COLO668 (cell line): ENCODE results near the gene CLASRP.
A peak's percentile ranks its signal among the peaks of the same experiment; 100 is the strongest.
"Not testable (repeated sequence)": the region's sequence is repeated elsewhere in the genome, so short reads cannot be mapped to it uniquely, and the experiment has no call there.

Experiments
- DNase-seq: peaks from one replicate; lab custom pipeline; 2025; ENCODE audit not compliant: unreplicated experiment; lab: John Stamatoyannopoulos, UW

The CLASRP gene

GRCh38 chr19:45100201-45100600 lies 61.4 kb downstream of the CLASRP start:
- DNase-seq = no peak

GRCh38 chr19:45100846-45101252 lies 62.0 kb downstream of the CLASRP start:
- no peak for DNase-seq

DNA sequence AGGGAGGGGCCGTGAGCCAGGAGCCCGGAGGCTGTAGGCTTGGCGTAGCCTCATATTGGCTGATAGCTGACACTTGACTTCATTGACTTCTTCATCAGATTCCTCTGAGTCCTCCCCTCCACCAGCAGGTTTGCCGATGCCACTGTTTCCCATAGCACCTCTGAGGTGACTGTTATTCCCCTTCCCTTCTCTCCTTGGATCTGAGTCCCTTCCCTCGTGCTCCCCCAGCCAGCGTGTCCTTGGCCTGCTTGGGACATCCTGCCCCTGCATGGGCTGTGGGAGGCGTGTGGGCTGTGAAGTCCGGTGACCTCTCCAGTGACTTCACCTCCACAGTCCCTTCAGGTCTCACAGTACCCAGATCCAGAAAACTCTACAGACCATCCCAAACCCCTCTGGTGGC lies 63.0 kb downstream of the CLASRP start:
- DNase-seq = no peak

DNA sequence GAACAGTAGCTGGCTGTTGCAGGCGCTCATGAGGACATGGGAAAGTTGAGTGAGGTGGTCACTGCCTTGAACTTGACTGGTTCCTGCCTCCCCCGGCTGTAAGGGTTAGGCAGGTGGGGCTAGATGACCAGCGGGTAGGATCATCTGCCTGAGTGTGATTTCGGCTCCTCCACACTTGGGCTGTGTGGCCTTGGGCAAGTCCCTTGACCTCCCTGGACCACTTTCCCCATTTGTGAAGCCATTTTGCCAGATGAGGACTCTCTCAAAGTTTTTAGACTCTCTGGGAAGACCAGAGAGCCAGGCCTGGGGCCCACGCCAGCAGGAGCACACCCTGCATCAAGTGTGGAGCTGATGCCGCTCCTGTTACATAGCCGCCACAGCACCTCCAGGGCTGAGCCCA lies 63.6 kb downstream of the CLASRP start:
- DNase-seq = no peak

GRCh38 chr19:45103156-45103507 lies 64.3 kb downstream of the CLASRP start:
- DNase-seq = peak; percentile 77

DNA sequence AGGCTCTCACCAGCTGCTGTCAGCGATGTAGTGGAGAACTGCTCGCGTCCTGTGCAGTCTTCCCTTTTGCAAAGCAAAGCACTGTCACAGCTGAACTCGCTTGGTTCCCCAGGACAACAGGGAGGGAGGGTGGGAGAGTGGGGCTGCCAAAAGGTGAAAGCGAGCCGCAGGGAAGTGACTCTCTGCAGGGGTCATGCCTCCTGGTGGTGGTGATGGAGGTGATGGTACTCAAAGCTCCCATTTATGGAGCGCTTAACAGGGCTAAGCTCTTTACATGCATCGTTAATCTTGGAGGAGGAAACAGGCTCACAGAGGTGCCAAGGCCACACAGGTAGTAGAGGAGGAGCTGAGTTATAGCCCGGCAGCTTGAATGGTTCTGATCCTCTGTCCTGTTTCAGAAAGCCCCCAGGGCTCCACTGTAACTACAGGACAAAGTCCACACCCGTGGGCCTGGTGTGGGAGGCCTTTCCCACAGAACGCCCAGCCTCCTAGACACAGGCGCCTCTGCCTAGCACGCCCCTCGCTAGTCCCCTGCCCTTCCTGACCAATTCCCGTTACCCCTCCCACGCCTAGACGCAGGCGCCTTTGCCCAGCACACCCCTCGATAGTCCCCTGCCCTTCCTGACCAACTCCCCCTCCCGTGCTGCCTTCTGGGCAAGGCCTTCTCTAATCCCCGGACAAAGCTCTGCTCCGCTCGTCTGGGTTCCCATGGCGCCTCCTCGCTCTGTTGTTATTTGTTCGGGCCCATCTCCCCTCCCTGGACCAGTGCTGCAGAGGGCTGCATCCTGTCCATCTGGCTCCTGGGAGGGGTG lies 64.9 kb downstream of the CLASRP start:
- DNase-seq = peak; percentile 86

- peak; percentile 42 for DNase-seq
Measured at GRCh38 chr19:45104658-45105349, 66.0 kb downstream of the CLASRP start.

DNA sequence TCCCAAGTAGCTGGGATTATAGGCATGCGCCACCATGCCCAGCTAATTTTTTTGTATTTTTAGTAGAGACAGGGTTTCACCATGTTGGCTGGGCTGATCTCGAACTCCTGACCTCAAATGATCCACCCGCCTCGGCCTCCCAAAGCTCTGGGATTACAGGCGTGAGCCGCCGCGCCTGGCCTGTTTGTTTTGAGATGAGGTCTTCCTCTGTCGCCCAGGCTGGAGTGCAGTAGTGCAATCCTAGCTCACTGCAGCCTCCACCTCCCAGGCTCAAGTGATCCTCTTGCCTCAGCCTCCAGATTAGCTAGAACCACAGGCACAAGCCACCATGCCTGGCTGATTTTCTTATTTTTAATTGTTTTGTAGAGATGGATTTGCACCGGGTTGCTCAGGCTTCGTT lies 67.5 kb downstream of the CLASRP start:
- DNase-seq = not testable (repeated sequence)

DNA sequence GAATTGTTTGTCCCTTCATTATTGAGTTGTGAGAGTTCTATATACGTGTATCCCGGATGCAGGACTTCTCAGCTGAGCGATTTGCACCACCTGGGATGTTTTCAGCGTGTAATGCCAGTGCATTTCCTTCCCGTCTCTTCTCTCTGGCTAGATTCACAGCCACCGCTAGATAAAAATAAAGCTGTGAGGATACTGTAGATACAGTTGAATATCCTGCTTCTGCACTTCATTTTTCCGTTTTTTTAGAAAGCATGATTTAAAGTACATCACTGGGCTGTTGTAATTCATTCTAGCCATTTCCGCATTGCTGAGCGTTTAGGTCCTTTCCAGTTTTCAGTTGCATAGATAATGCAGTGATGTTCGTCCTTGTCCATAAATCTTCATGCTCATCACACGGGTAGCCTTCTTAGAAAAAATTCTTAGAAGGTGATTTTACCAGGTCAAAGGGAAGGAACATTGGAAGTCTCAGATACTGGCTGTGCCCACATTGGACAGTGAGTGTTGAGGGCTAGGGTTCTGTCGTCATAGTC lies 68.8 kb downstream of the CLASRP start:
- no peak for DNase-seq

DNA sequence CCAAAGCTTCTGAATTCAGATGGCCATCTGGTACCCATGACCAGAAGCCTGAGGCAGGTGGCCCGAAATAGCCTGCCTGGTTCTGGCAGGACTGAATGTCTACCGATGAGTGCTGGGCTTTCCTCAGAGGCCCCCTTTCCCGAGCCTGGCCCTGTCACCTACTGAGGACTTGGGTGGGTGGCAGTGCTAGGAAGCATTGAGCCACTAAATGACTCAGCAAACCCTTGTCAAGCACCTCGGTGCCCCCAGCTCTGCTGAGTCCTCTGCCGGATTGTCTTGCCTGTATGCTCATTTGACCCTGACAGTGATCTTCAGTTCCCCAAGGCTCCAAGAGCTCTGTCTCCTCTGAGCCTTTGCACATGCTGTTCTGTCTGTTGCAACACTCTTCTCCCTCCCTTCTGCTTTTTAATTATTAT lies 72.0 kb downstream of the CLASRP start:
- no peak for DNase-seq

DNA sequence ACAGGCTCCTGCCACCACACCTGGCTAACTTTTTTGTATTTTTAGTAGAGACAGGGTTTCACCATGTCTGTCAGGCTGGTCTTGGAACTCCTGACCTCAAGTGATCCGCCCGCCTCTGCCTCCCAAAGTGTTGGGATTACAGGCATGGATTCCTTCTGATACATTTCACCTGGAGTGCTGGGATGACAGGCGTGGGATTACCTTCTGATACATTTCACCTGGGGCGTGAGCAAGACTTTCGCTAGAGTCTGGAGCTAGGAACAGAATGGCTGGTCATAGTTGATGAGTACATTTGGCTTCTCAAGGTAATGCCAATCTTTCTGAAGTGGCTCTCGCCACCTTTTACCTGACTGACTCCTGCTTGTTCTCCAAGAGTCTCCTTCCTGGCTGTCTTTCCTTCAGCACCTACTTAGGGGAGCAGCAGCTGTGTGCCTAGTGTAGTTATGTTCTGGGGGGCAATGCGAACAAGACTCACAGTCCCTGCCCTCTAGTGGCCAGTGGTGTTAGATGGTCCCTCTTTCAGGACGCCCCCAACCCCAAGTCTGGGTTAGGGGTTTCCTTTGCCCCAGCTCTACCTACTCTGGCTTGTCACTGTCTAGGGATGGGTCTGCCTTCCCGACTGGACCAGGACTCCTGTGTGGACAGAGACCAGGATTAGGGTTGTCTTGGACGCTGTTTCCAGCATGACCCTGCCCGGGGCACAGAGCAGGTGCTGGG lies 73.4 kb downstream of the CLASRP start:
- DNase-seq = peak; percentile 36

GRCh38 chr19:45113628-45114027 lies 74.8 kb downstream of the CLASRP start:
- DNase-seq = peak; percentile 93

DNA sequence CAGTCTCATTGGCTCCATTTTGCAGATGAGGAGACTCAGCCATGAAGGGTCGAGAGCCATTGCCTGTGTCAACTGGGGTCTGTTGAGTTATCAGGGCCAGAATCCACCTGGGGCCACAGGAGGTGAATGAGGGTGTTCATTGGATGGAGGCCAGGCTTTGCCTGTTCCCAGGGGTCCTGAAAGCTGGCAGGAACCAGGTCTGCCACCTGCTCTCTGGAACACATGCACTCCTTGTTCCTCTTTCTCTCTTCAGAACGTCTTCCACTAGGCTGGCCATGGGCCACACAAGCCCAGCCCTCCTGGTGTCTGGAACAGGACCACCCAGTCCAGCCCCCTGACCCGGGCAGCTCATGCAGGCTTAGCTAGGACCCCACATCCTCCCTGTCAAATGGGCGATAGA lies 75.3 kb downstream of the CLASRP start:
- DNase-seq = no peak

DNA sequence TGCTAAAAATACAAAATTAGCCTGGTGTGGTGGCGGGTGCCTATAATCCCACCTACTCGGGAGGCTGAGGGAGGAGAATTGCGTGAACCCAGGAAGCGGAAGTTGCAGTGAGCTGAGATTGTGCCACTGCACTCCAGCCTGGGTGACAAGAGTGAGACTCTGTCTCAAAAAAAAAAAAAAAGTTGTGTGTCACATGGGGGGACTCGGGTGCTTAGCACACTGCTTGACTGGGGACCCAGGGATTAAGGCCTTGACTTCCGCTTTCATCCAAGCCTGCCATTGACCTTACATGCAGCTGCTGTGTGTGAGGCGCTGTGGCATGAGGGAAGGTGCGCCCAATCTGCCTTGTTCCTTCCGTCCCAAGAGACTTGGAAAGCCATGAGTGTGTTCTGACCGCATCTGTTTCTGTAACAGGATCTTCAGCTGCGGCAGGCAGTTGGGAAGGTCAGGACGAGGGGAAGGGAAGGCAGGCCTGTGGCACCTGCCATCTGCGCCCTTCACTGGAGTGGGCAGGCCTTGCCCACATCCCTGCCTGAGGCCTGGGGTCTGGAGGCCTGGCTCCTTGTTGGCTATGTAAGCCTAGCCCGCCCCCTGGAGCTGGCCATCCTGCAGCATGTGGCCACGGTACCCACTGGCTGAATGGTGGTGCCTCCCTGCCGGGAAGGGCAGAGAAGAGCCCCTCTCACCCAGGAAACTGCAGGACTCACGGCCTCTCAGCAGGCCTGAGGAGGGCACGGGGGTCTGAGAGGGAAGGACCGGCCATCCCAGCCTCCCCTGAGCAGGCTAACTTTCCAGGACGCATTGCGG lies 77.2 kb downstream of the CLASRP start:
- peak; percentile 75 for DNase-seq

- peak; percentile 79 for DNase-seq
Measured at GRCh38 chr19:45117167-45117594, 78.3 kb downstream of the CLASRP start.

- DNase-seq = peak; percentile 65
Measured at GRCh38 chr19:45117671-45118070, 78.8 kb downstream of the CLASRP start.

GRCh38 chr19:45118106-45118505 lies 79.3 kb downstream of the CLASRP start:
- peak; percentile 62 for DNase-seq

- DNase-seq = peak; percentile 71
Measured at GRCh38 chr19:45118591-45119355, 79.9 kb downstream of the CLASRP start.

- peak; percentile 11 for DNase-seq
Measured at GRCh38 chr19:45119582-45119981, 80.7 kb downstream of the CLASRP start.
